DMS79 treated with DMSO at 0.1 percent for 48 hours (cell line): ENCODE measurements around the gene BRD8.
"Not testable (repeated sequence)": the region's sequence is repeated elsewhere in the genome, so short reads cannot be mapped to it uniquely, and the experiment has no call there.

ENCODE experiments used
- DNase-seq: peaks from one replicate; lab custom pipeline; 2025; lab: John Stamatoyannopoulos, UW

The BRD8 gene

GRCh38 chr5:138178516-138179276 is at the start of gene BRD8, which contains the start of gene KIF20A:
BRD8 (minus strand) TSS chr5:138178630; CDS start chr5:138178614, 16 bp downstream.
KIF20A (plus strand) TSS chr5:138179112; CDS start chr5:138179681, 569 bp downstream.
- peak; percentile 78 for DNase-seq

DNA sequence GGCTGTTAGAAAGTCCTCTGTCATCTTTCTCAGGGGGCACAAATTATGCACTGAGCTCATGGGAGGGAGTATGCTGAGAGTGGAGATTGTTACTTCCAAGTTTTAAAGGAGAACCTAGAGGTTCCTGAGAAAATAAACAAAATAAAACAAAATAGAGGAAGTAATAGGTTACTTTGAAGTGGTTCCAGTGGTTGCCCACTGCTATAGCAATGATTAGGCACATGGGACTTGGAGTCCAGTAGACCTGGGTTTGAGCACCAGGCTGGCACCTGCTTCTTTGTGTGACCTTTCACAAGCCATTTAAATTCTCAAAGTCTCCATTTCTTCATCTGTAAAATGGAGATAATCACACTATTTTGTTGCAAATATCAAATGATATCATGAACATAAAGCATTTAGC is 48.5 kb upstream of the BRD8 start:
- no peak for DNase-seq

- DNase-seq: no peak
Observed at GRCh38 chr5:138224712-138225111, 46.3 kb upstream of the BRD8 start.

GRCh38 chr5:138223532-138223931 is 45.1 kb upstream of the BRD8 start:
- no peak for DNase-seq

DNA sequence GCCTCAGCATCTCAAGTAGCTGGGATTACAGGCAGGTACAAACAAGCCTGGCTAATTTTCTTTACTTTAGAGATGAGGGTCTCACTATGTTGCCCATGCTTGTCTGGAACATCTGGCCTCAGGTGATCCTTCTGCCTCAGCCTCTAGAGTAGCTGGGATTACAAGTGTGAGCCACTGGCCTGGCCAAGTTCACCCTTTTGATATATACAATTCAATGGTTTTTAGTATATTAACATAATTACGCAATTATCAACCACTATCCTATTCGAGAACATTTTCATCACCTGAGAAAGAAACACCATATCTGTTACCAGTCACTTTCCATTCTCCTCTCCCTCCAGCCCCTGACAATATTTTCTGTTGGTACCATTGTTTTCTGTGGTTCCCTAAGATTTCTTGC is 38.4 kb upstream of the BRD8 start:
- DNase-seq: no peak

DNA sequence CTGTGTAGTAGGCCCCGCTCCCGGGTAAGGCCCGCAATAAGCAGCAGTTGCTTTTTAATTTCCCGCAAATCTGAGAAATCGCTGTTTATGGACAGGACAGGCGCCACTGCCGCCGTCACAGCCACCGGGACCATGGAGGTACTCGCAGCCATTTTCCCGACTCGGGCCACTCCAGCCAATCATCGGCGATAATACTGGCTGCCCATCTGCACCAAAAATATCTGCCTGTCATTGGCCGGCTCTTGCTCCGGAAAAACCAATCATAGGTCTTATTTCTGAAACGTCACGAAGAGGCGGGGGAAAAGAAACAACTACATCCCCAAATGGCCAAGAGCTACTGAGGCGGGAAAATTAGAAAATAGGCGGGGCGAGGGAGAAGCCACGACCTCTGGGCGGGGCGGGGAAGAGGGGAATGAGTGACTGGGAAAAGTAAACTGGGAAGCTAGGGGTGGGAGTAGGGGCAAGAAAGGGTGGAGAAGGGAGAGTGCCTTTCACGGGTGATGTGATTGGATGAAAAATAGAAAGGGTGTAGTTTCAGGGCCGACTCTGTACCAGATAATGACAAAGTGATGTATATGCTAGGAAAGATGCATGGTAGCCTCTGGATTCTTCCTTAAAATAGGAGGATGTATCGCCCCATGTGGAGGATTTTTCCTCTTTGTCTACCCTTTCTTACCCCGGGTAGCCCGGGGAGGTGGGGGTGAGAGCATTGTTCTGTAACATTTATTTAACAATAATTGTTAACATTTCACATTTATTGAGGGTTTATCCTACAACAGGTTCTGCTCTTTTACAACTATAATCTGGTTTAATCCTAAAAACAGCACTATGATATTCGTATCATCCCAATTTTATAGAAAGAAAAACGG is 35.0 kb upstream of the BRD8 start, which contains the start of gene CDC23:
TSS of gene CDC23 (minus strand) at position 163 of the 869 bp plus-strand sequence. CDS start at position 152, 11 bp downstream.
- peak; percentile 91 for DNase-seq

GRCh38 chr5:138212828-138213160 is 34.4 kb upstream of the BRD8 start:
- DNase-seq: no peak

DNA sequence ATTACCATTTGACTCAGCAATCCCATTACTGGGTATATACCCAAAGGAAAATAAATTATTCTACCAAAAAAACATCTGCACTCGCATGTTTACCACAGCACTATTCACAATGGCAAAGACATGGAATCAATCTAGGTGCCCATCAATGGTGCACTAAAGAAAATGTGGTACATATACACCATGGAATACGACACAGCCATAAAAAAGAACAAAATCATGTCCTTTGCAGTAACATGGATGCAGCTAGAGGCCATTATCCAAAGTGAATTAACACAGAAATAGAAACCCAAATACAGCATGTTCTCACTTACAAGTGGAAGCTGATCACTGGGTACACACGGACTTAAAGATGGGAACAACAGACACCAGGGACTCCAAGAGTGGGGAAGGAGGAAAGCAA is 32.6 kb upstream of the BRD8 start:
- DNase-seq: no peak

DNA sequence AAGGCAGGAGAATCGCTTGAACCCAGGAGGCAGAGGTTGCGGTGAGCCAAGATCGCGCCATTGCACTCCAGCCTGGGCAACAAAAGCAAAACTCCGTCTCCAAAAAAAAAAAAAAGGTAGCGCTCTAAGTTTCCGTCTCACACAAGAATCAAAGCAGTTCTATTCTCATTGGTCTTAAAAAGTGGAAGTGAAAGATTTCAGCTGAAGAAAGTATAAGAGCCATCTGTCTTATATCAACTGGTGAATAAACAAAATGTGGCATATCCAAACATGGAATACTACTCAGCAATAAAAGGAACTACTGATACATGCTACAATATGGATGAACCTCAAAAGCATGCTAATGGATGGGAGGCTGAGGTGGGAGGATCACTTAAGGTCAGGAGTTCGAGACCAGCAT is 15.4 kb upstream of the BRD8 start:
- DNase-seq: not testable (repeated sequence)

DNA sequence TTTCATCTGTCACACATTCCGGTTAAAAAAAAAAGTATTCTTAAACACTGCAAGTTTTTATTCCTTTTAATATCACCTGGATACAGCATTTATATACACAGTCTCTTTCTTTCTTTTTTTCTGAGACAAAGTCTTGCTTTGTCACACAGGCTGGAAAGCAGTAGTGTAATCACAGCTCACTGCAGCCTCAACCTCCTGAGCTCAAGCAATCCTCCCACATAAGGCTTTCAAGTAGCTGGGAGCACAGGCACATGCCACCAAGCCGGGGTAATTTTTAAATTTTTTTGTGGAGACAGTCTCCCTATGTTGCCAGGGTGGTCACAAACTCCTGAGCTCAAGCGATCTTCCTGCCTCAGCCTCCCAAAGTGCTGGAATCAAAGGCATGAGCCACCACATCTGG is 14.4 kb upstream of the BRD8 start:
- DNase-seq: no peak

DNA sequence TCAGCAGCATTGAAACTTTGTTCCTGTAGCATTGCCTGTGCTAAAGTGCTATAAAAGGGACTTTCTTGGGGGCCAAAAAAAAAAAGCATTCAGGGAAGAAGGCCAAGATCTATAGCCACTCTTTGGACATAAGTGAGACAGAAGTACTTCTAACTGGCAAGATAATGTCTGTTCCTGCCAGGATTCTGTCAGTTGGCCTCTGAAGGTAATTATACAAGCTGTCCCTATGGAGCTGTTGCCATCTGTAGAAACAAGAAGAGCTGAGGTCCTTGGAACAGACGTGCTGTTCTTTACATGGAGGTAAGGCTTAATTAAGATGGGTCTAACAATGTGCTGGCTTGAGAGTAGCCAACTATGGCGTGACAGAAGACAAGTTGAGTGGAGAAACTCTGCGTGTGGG is 10.2 kb upstream of the BRD8 start:
- no peak for DNase-seq

GRCh38 chr5:138186002-138186447 is 7.6 kb upstream of the BRD8 start:
- no peak for DNase-seq

DNA sequence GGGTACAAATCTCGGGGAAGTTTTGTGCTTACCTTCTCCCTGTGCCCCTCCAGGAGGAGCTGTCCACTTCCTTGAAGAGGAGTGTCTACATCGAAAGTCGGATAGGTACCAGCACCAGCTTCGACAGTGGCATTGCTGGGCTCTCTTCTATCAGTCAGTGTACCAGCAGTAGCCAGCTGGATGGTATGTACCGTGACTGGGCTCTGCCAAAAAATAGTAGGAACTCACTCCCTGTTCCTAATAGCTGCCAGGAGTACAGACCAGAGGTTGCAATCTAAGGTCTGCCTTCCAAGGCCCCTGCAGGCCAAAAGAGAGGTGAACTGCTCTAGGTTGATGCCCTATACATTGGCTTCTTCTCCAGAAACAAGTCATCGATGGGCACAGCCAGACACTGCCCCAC is 4.4 kb upstream of the BRD8 start:
- DNase-seq: no peak

- DNase-seq: no peak
Observed at GRCh38 chr5:138180841-138181240, 2.4 kb upstream of the BRD8 start.

GRCh38 chr5:138180183-138180782 is 1.9 kb upstream of the BRD8 start:
- DNase-seq: peak; percentile 46

GRCh38 chr5:138179277-138179857 is 937 bp upstream of the BRD8 start:
- no peak for DNase-seq

GRCh38 chr5:138177941-138178515 is 402 bp downstream of the BRD8 start:
- DNase-seq: peak; percentile 11

DNA sequence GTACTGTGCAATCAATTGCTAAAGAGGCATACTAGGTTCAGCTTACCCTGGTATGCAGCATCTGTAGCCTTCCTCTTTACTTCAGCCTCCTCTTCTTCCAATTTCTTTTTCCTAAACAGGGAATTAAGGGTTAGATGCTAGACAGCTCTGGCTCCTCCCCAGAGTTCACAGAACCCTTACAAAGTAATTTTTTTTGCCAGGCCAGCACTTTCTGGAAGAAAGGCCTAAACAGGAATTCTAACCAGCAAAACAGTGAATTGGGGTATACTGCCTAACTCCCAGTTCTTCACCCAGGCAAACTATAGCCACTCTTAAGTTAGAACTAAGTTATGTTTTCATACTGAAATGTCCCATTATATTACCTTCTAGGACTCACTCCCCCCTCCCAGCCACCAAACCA is 8.1 kb downstream of the BRD8 start:
- DNase-seq: no peak

DNA sequence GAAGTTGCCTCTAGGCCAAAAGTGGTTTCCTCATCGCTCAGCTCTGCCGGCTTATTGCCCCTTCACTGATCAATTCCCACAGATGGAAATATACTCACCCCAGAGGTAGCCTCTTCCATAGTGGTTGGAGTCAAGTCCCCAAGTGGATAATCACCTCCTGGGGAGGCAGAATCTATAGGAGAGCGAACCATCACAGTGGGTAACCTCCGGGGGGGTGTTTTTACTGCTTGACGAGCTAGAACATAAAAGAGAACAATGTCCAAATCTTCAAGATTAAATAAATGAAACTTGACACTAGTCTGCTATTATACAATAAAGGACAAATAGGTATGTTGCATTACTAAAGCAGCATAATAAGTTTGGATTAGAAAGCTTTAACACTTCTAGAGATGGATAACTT is 9.3 kb downstream of the BRD8 start:
- DNase-seq: no peak

GRCh38 chr5:138163721-138164120 is 14.7 kb downstream of the BRD8 start:
- DNase-seq: no peak

DNA sequence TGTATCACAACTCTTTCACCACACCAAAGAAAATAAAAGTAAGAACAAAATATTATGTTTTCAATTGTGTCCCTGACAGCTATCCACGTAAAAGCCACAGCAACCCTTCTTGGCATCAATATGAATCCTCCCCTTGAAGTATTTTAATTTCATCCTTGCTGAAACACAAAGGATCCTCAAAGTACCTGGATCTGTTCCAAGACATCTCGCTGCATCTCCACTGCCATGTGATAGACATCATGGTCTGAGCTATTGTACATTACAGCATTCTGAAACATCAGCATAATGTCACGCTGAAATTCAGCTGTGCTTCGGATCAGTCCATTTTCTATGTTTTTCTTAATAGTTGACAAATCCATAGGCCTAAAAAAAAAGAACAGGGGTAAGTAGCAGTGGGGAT is 17.7 kb downstream of the BRD8 start:
- DNase-seq: no peak

- DNase-seq: no peak
Observed at GRCh38 chr5:138159666-138160065, 18.8 kb downstream of the BRD8 start.
